ENCODE results near the gene ID3. TPM values are rescaled to one million over a fixed set of nuclear protein-coding genes. Genes with fewer than 3 reads are reported as not detected.

ID3 gene
- total RNA-seq, 1 experiment from 2014 or later: 92.5 TPM

DNA sequence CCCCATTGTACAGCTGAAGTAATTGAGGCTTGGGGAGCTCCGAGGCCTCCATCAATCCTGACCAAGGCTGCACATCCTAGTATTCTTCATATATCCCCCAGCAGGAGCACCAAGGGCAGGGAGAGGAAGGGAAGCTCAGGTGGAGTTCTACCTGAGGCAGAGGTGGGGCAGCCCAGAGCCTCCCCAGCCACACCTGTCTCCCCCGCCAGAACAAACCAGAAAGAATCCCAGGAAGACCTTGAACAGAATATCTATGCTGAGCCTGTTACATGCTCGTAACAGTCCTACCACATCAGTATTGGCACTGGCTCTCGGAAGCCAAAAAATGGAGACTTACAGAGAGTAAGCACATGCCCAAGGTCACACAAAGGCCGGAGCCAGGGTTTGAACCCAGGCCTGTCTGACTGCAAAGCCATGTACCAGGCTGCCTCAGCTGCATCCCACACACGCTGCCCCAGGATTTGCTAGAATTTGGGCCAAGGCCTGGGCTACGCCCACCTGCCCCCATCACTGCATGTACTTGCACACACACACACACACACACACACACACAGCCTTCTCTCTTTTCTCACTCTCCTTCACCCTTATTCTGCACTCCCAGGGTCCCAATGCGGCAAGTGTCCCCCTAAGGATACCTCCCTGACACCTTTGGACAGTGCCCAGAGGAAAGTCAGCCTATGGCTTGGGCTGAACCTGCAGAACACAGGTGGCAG, 32.8 kb downstream of the ID3 start:
- intact Hi-C loops (cut with micrococcal nuclease): no loop called here
- H3K9me2 ChIP-seq (replicated peaks; ENCODE audit: low read length): no peaks in the 10 kb centered on the region
- no peak overlapping the region for H3K4me3 ChIP-seq (ENCODE audit: low read length)
- CTCF ChIA-PET: no interaction called here
- no peaks in the 10 kb centered on the region for H4K20me1 ChIP-seq (ENCODE audit: low read length)
- H3F3A ChIP-seq (ENCODE audit: low read length, unreplicated experiment): no peaks in the 10 kb centered on the region
- DNase-seq (no peak), ATAC-seq (no peak)
- BruUV-seq (replicated peaks): no TSS peak
- no peak overlapping the region for H3K9ac ChIP-seq (ENCODE audit: low read length)
- no peak for TF ChIP-seq EZH2 (IDR thresholded peaks at IDR 0.05; ENCODE audit: low read length, unreplicated experiment)
- TF ChIP-seq, protein P1, sequence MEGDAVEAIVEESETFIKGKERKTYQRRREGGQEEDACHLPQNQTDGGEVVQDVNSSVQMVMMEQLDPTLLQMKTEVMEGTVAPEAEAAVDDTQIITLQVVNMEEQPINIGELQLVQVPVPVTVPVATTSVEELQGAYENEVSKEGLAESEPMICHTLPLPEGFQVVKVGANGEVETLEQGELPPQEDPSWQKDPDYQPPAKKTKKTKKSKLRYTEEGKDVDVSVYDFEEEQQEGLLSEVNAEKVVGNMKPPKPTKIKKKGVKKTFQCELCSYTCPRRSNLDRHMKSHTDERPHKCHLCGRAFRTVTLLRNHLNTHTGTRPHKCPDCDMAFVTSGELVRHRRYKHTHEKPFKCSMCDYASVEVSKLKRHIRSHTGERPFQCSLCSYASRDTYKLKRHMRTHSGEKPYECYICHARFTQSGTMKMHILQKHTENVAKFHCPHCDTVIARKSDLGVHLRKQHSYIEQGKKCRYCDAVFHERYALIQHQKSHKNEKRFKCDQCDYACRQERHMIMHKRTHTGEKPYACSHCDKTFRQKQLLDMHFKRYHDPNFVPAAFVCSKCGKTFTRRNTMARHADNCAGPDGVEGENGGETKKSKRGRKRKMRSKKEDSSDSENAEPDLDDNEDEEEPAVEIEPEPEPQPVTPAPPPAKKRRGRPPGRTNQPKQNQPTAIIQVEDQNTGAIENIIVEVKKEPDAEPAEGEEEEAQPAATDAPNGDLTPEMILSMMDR (conservative IDR thresholded peaks at IDR 0.05; ENCODE audit: low read depth, low read length): no peak
- no peak for TF ChIP-seq EZH2phosphoT487 (IDR thresholded peaks at IDR 0.05; ENCODE audit: borderline replicate concordance, low read length)
- peaks cover 59% of the 10 kb centered on the region for H3K4me1 ChIP-seq (ENCODE audit: insufficient read depth, low read length)
- POLR2A ChIA-PET (ENCODE audit: unreplicated experiment): no interaction called here
- H3K79me2 ChIP-seq (ENCODE audit: low read length): peaks cover 15% of the 10 kb centered on the region
- H3K27ac ChIP-seq (ENCODE audit: low read length): no peak overlapping the region
- no peak overlapping the region for H3K4me2 ChIP-seq (ENCODE audit: low read length)
- H2AFZ ChIP-seq (ENCODE audit: low read length): no peak overlapping the region
- H3K9me3 ChIP-seq (ENCODE audit: low read length): no peaks in the 10 kb centered on the region
- no peaks in the 10 kb centered on the region for H3K36me3 ChIP-seq (ENCODE audit: low read depth, low read length)
- no peaks in the 10 kb centered on the region for H3K27me3 ChIP-seq (ENCODE audit: low read length)

DNA sequence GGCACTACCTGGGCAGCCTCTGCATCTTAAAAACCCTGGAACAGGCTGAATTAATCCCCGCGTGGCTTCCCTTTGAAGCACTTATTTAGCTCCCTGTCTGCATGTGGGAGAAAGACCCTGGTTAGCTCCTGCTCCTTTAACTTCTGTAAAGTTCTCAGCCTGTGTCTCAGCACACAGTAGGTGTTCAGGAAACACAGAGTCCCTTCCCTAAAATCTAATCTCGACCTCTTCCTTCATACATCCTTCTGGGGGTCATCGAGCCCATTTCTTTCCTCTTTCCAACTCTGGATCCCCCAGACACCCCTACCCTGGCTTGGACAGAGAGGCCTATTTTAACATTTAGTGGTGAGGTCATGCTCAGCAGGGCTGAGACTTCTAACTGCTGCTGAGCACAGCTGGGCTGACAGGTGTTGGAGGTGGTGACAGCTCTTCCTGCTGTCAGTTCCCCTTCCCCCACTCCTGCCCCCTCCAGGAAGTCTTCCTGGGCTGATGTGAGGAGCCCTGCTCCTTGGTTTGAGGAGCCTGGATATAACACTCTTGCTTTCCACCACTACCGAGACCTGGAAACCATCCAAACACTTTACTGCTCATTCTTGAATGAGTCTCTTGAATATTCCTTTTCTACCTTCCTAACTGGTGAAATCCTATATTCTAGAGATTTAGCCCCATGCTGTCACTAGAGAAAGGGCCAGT, 33.6 kb downstream of the ID3 start:
- TF ChIP-seq EZH2phosphoT487 (IDR thresholded peaks at IDR 0.05; ENCODE audit: borderline replicate concordance, low read length) (no peak), EZH2 (IDR thresholded peaks at IDR 0.05; ENCODE audit: low read length, unreplicated experiment) (no peak)
- TF ChIP-seq, protein P1 (conservative IDR thresholded peaks at IDR 0.05; ENCODE audit: low read depth, low read length): no peak
- Histone ChIP-seq H3K9me3 (ENCODE audit: low read length) (no peaks in the 10 kb centered on the region), H3K9ac (ENCODE audit: low read length) (no peak overlapping the region), H3K79me2 (ENCODE audit: low read length) (peaks cover 15% of the 10 kb centered on the region), H3K4me2 (ENCODE audit: low read length) (no peak overlapping the region), H3K27me3 (ENCODE audit: low read length) (no peaks in the 10 kb centered on the region), H4K20me1 (ENCODE audit: low read length) (no peaks in the 10 kb centered on the region), H3K9me2 (replicated peaks; ENCODE audit: low read length) (no peaks in the 10 kb centered on the region), H2AFZ (ENCODE audit: low read length) (no peak overlapping the region), H3K36me3 (ENCODE audit: low read depth, low read length) (no peaks in the 10 kb centered on the region), H3K27ac (ENCODE audit: low read length) (no peak overlapping the region), H3F3A (ENCODE audit: low read length, unreplicated experiment) (no peaks in the 10 kb centered on the region), H3K4me3 (ENCODE audit: low read length) (no peak overlapping the region), H3K4me1 (ENCODE audit: insufficient read depth, low read length) (peaks cover 56% of the 10 kb centered on the region)
- intact Hi-C loops (cut with micrococcal nuclease): no loop called here
- DNase-seq: no peak
- POLR2A ChIA-PET (ENCODE audit: unreplicated experiment): no interaction called here
- ATAC-seq: no peak
- no TSS peak for BruUV-seq (replicated peaks)
- CTCF ChIA-PET: no interaction called here
